Upper lobe of left lung (tissue), 4 donors: ENCODE data around the gene HS6ST1.

Experiments used
- CTCF ChIP-seq, 6 experiments: fragments of 450-650 bp in 4 of 6; fragments of 200-600 bp in 2 of 6; sonication (generic) in 2 of 6; IDR thresholded peaks; one replicate each; pipeline ENCODE4 v1.5.1; 2016 to 2019; ENCODE audit warnings: antibody characterized with exemption in 6 of 6
- POLR2A ChIP-seq, 4 donors: fragments of 450-650 bp; IDR thresholded peaks; one replicate each; pipeline ENCODE4 v1.5.1; 2016 to 2017; ENCODE audit warnings: antibody characterized with exemption in 4 of 4, mild to moderate bottlenecking in 2 of 4

DNA sequence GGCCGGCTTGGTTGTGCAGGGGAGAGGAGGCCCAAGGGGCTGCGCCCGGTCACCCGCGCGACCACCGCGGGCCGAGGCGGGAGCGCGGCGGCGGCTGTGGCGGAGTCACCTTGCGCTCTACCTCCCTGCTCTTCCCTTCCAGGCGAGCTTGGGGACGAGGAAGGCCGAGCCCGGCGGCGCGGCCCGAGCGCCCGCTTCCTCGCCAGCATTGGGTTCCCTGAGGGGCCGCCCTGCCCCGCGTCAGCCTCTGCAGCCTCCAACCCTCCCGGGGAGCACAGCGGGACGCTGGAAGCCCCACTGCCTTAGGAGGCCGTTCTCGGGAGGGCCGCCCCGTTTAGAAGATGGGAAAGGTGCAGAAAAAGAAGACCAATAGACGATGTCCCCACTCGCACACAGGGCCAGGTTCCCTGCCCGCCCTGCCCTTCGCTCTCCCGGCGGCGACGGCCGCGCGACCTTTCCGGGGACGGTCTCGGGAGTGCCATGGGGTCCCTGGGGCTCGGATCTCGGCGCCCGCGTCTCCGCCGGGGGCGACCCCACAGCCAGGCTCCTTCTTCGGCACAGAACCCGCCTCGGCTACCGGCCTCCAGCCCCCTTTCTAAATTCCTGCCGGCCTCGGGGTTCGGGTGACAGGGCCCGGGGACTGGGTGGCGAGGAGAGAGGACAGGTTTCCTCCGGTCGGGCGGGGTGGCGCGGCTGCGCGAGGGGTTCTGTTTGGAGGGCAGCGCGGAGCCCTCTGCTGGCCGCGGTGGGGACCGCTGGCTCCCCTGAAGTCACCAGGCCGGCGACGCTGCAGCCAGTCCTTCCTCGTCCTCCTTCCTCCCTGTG, 85.5 kb downstream of the HS6ST1 start:
- peak; percentile 91 to 95 (median 92) for TF ChIP-seq CTCF (IDR thresholded peaks at IDR 0.05)
- no peak for TF ChIP-seq POLR2A (IDR thresholded peaks at IDR 0.05)
